Stimulated activated CD4-positive, alpha-beta T cell treated with anti-CD3 and anti-CD28 coated beads, Interleukin-15, amount 100 ng/mL, for 1 hour (primary cell): ENCODE data around the gene EPAS1.

Source experiments
- DNase-seq, 2 donors: peaks; one replicate each; pipeline ENCODE4 v3.0.0-alpha.2; 2020; ENCODE audit warnings: low read depth in 1 of 2, low spot score in 1 of 2

Gene EPAS1

DNA sequence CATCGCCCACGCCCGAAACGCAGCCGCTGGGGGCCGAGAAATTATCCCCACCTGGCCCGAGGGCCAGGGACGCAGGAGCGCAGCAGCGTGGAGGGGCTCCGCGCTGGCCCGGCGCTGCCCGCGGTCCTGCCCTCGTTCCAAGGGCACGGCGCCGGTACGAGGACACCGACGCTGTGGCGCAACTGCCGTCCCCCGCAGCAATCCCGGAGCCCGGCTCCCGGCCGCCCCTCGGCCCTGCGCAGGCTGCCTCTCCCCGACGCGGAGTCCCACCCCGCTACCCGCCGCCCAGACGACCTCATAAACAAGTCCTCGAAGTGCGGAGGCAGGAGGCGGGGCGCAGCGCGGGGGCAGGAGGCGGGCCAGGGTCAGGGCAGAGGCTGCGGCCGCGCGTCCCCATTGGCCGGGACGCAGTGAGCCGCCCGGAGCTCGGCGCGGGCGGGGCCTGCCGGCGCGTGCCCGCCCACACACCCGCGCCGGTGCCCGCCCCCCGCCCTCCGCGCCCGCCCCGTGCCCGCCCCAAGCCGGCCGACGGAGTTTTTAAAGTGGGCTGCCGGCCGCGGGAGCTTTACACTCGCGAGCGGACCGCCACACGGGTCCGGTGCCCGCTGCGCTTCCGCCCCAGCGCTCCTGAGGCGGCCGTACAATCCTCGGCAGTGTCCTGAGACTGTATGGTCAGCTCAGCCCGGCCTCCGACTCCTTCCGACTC, at the start of gene EPAS1:
Gene EPAS1, plus strand, starts transcription at position 568 of the 706 bp plus-strand sequence. CDS start 505 bp downstream, outside the sequence.
- DNase-seq: peak; percentile 58 to 61

DNA sequence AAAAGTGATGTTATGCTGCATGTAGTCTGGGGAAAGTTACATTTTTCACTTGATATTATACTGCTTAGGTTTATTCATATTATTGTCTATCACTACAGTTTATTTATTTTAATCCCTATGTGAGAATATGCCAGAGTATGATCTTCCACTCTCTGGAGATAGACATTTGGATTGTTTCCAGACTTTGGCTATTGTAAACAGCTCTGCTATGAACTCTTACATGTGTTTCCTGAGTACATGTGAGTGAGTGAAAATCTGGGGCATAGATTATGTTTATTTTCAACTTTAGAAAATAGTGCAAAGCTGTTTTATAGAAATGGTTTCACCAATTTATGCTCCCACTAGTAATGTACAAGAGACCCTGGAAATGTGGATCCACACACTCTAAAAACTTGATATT, 49.0 kb upstream of the EPAS1 start:
- no peak for DNase-seq

DNA sequence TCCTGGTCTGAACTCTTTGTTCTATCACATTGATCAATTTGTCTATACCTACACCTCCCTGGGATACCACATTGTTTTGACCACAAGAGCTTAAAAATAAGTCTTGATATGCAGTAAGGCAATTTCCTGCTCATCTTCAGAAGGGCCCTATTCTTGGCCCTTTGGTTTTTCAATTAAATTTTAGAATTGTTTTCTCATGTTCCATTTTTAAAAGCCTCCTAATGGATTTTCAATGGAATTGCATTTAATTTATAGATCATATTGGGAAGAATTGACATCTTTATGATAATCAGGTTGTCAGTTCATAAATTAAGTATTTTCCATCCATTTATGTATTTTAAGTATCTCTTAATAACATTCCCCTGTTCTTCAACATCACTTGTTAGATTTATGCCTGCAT, 47.6 kb upstream of the EPAS1 start:
- no peak for DNase-seq

DNA sequence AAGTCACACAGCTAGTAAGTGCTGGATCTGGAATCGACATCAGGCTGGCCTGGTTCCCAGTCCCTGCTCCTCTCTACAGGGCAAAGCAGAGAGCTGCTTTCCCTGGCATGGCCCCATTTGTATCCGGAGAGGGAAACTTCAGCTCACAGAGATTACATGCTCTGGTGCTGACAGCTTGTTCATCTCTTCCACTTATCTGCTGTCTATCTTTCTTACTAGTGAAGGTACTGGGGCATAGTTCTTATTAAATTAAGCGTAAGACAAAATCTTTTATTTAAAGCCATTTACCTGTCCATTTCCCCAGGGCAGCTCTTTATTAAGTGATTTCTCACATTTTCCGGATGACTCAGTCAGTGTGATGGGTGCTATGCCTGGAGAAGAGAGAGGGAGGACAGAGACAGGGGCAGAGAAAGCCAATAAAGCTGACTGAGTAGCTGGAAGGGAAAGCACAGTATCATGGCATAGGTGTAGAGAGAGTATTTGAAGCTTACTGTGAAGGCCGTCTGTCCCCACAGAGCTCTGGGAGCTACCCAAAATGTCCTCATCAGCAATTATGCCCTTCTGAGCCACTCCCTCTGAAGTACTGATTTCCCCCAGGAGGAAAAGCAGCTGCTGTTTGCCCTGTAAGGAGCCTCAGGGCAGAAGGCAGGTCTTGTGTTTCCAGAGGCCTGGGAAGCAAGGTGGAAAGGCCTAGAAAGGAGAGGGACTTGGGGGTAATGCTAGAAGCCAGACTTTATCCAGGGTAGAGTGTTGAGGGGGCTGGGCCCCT, 44.1 kb upstream of the EPAS1 start:
- DNase-seq: no peak

DNA sequence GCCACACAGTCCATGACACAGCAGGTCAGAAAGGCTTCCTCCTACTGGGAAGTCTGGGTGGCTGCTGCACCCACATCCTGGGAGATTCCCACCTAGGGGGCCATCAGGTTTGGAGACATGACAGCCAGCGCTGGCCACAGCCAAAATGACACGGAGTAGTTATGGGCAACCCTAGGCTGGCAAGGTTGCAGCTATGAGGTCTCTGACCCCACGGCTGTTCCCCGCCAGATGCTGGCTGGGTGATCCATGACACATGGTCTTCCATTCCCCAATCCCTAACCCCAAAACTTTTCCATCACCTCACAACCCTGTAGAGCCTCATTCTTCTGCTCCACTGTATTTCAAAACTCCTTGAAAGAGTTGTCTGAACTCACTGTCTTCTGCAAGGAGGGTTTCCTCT, 42.7 kb upstream of the EPAS1 start:
- DNase-seq: no peak

DNA sequence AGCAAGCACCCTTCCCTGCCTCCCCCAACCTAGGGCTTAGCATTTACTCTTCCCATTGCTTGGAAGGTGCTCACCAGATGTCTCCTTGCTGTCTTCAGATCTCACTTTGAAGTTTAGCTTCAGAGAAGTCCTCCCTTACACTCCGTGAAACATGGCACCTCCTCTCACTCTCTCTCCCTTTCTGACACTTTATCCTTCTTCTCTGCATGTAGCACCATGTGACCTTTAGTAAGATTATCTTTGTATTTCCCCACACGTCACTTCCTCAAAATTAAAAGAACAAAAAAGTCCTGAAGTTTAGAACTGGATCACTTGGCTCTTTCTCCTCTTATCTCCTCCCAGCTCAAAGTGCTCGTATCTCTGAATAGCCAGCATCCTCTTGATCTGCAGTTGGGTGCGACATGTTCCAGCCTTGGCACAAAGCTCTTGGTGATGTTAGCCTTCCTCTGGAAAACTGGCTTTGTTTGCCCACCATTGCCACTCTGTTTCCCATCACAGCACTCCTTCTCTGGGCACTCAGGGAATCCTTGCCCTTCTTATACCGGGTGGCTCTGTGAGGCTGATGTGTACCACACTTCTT, 40.6 kb upstream of the EPAS1 start:
- no peak for DNase-seq

DNA sequence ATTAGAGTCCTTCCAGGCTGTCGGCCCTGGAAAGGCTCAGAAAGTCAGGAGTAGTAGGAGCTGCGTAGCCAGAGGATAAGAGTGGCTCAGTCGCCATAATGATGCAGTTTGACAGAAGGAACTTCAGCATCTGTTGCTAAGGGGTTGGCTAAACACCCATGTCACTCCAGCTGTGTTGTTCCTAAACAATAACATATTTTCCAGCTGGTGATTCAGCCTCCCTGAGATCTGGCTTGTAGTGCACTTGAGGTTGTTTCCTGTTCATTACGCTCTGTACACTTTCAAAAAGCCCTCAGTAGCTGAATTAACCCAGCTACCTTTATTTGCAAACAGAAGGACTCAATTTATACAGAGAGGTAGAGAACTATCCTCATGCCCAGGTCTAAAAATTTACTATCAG, 39.7 kb upstream of the EPAS1 start:
- DNase-seq: no peak

DNA sequence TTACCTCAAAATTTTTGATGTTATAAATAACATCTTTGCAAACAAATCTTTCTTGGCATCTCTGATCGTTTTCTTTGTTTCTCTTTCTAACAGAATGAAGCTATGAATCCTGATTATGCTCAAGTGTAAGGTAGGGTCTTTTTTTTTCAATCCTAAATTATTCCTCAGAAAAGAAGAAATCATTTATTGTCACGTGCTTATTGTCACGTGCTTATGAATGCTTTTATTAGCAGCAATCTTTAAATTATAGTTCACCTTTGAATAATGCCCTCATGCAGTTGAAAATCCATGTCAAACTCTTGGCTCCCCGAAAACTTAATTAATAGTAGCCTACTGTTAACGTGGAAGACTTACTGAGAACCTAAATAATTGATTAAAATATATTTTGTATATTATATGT, 39.2 kb upstream of the EPAS1 start:
- no peak for DNase-seq

DNA sequence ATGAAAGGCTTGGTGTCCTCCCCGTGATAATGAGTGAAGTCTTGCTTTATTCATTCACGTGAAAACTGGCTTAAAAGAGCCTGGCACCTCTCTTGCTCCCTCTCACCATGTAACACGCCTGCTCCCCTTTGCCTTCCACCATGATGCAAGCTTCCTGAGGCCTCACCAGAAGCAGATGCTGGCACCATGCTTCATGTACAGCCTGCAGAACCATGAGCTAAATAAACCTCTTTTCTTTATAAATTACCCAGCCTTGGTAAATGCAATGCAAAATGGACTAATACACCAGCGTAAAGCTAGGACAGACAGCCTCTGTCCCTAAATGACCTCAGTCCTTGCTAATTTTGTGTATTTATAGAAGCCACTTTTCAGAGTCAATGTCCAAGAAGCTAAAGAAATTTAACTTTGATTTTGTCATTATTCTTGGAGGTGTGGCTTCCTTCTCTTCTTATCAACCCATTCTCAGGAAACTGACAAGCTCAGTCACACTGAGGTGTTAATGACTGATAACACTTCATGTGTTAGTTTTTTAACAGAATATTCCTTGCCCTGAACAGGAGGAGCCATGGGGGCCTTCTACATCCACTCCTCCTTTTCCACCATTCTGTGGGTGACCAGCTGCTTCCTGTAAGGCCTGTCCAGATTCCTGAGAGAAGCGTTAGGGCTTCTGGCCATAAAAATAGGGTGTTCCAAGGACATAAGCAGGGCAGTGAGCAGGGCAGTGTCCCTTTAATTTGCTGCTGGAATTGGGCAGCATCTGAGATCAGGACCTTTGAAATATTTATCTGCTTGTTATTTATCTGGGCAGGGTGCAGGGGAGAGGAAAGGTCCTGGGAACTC, 38.0 kb upstream of the EPAS1 start:
- no peak for DNase-seq

DNA sequence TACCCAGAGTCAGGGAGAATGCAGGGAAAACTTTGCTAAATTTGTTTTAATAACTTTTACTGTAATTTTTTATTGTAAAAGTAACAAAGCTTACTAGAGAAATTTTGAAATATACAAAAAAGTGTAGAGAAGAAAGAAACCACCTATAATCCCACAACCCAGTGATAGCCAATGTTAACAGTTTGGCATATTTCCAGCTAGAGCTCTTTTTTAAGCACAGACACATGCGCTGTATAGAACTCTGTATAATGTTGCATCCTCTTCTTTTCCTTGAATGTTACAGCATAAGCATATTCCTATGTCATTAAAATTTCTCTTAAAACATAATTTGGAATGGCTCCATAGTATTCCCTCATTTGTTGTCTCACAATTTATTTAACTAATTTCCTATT, 37.4 kb upstream of the EPAS1 start:
- no peak for DNase-seq

DNA sequence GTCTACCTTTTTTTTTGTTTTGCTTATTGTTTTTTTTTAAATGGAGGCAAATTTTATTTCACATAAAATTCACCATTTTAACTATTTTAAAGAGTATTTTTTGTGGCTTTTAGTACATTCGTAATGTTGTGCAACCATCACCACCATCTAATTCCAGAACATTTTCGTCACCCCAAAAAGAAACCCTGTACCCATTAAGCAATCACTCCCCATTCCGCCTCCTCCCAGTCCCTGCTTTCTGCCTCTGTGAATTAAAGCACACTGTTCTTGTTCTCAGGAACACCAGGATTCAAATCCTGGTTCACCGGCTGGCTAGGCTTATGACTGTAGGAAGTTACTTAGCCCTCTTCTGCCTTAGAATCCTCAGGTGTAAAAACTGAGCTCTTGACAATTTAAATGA, 36.9 kb upstream of the EPAS1 start:
- no peak for DNase-seq

DNA sequence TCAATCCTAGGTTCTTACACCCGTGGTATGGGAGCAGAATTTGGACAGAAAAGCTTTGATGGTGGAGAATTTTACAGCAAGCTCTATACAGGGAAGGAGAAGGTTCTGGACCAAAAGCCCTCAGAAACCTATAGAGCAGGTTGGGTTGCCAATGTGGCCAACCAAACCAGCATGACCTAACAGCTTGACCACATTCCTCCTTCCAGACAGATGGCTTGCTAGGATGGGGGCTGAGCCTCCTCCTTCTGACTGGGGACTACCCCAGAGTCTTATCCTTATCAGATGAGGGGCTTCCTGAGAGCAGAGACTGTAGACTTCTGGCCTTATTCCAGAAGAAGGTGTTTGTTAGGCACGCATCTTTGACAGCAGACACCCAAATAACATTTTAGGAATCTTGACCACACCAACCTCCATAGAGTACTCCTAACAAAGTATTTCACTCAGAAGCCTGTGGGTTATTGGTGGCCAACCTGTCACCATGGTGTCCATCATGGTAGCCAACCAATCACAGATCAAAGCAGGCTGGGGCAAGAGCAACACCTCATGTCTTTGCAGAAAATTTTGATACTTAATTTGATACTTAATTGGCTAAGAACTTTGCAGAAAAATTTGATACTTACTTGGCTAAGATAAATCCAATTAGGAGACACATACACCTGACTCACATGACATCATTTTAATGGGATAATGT, 34.8 kb upstream of the EPAS1 start:
- no peak for DNase-seq

DNA sequence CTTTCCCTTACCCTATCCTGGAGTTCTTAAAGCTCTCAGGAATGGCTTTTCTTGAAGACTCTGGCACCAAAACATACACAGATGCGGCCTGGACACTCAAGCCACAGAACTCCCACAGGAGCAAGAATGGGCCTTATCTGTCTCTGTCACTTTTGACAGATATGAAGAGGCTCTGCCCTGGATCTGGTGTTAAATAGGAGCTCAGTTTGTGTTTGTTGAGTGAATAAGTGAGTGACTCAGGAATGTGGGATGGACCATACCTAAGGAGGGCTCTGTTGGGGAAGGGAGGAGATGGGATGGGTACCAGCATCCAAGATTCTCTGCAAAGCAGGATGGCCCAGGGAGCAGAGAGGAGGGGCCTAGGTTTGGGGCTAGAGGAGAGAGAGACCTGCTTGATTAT, 33.9 kb upstream of the EPAS1 start:
- DNase-seq: no peak

DNA sequence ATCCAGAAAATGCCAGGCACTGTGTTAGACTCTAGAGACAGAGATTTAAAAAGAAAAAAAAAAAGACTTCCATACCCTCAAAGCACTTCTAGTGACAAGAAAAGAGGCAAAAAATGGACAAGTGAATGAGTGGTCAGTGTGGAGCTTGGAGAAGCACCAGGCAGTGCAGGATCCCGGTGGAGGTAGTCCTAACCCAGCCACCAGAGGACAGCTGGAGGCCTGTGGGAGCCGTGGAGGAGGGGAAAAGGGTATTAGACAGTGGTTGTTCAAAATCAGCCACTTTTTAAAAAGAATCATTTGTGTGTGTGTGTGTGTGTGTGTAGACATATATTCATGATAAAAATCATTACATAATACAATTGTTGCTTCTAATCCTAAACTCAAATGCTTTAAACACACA, 32.8 kb upstream of the EPAS1 start:
- no peak for DNase-seq

DNA sequence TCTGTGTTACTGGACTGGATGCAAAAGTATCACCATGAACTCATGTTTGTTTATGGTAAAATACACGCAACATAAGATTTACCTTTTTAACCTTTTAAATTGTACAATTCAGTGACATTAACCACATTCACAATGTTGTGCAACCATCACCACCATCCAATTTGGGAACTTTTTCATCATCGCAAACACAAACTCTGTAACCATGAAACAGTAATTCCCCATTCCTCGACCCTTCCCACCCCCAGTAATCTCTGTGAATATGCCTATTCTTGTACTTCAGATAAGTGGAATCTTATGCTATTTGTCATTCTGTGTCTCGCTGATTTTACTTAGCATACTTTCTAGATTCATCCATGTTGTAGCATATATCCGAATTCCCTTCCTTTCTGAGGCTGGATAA, 31.1 kb upstream of the EPAS1 start:
- no peak for DNase-seq

DNA sequence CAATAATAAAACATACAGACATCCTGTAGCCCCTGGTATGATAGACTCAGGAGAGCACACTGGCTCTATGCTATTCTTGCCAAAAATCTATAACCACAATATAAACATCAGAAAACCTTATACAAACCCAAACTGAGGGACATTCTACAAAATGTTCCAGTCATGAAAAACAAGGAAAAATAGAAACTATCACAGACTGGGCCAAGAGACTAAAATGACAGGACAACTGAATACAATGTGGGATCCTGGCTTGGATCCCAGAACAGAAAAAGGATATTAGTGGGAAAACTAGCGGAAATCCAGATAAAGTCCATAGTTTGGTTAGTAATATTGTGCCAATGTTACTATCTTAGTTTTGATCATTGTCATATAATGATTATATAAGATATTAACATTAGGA, 29.6 kb upstream of the EPAS1 start:
- no peak for DNase-seq

DNA sequence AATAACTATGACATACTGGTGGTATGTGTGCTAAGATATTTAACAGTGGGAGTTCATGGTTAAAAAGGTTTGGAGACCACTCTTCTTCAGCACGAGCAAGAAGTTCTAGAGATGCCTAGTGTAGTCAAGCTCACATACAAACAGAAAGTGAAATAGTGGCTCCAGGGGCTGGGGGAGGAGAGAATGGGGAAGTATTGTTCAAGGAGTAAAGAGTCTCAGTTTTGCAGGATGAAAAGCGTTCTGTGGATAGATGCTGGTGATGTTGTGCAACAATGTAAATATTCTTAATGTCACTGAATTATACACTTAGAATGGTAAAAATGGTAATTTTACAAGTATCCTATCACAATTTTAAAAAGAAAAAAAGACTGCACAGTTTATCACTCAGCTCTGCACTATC, 29.0 kb upstream of the EPAS1 start:
- DNase-seq: no peak

DNA sequence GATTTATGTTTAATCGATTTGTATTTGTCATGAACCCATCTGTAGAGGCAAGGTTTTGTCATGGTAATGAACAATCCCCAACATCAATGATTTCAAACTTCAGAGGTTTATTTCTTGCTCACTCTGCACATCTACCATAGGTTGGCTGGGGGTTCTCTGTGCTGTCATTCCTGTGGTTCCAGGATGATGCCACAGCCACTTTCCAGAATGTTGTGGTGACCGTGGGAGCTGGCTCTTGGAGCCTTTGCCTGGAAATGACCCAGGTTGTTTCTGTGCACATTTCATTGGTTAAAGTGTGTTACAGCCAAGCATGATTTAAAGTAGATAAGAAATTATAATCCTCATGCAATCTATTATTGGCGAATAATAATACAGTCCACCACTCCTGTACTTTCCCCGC, 28.2 kb upstream of the EPAS1 start:
- DNase-seq: no peak

DNA sequence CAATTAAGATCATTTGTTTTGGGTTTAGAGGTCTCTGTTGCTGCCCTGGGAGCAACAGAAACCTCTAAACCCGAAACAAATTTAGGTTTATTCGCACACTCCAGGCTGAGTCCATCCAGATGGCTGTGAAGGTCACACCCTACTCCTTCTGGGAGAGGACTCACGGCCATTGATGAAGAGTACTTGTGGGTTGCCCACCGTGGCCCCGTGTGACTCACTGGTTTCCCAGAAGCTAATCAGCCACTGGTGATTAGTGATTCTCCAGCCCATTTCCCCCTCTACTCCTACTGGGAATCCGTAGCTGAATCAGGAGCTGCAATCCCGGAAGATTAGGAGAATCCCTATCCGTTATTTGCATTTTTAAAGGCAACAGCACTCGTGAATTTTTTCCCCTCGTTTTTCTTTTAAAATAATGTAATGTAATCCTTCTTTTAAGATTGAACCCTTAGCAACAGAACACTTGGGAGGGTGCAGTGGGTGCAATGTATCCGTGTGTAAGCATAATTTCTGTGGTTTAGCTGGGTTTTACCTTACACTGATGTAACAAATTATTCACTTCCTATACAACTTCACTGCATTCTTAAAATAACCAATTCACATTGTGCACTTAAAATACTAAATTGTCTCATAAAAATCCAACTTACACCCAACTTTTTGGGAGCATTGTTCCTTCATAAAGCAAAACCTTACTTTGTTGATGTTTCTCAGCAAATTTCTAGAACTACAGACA, 27.5 kb upstream of the EPAS1 start:
- DNase-seq: no peak

DNA sequence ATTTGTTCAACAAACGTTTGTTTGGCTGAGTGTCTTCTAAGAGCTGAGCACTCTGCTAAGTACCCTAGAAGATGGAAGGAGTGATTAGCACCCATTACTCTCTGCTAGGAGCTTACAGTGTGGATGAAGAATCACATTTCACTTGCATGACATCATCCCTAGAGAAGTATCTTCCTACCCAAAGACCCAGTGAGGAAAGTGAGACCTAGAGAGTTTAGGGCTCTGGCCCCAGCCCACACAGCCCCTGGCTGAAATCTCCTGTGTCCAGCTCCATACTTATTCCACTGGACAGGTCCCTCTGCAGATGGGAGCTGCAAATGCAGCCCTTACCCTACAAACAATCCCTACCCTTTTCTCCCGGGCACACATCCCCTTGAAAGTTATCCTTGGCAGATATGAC, 26.8 kb upstream of the EPAS1 start:
- DNase-seq: no peak
